K562 (cell line): ENCODE measurements around the gene HEPACAM. TPM values are rescaled to one million over a fixed set of nuclear protein-coding genes. Genes with fewer than 3 reads are reported as not detected.
A peak's percentile ranks its signal among the peaks of the same experiment; 100 is the strongest.

ENCODE experiments used
- ATAC-seq: fragments of 200-7000 bp; cut with Tn5 transposase; 3 replicates; pipeline ENCODE4 v1.9.1; 2020; ENCODE audit warnings: moderate library complexity
- BruUV-seq: library from RNA; stranded (reverse); fragments of 400-500 nt; replicated peaks from 2 replicates; lab custom pipeline; 2021; lab: Mats Ljungman, UMichigan
- CTCF ChIA-PET: fragments of 300-600 bp; formaldehyde crosslinking; extraction: SDS; loops from one replicate; lab custom pipeline; 2021; ENCODE audit warnings: low intra/inter-chr PET ratio; lab: Yijun Ruan, JAX
- POLR2A ChIA-PET: fragments of 300-600, 350-650 bp; sonication (Branson Sonifier 250); formaldehyde crosslinking; extraction: SDS; loops from one replicate; lab custom pipeline; 2021; ENCODE audit warnings: antibody characterized with exemption, inconsistent platforms; lab: Yijun Ruan, JAX
- DNase-seq, 4 experiments: peaks; one replicate each; pipeline versions ENCODE4 v3.0.0 to v3.0.0-alpha.2; 2011 to 2018; ENCODE audit warnings: low spot score in 3 of 4, mixed read lengths in 3 of 4; ENCODE audit errors: extremely low read depth in 1 of 4
- FAIRE-seq: peaks from 2 replicates; lab custom pipeline; 2011; peaks lifted over from hg19 to GRCh38; lab: Jason Lieb, UNC
- H2AFZ ChIP-seq: 2 replicates; pipeline ENCODE4 v1.6.0; 2011; ENCODE audit warnings: low read depth, low read length, control low read depth, inconsistent platforms
- H3K27ac ChIP-seq: fragments of 200-600 bp; 3 replicates; pipeline ENCODE4 v1.8.0; 2011; ENCODE audit warnings: low read depth, mild to moderate bottlenecking, control low read depth, inconsistent platforms, low read length, moderate library complexity, mixed read lengths; ENCODE audit errors: extremely low read depth
- H3K27me3 ChIP-seq, 2 experiments: fragments of 300-600 bp in 1 of 2; 2 replicates in 1 of 2; 3 replicates in 1 of 2; pipeline versions ENCODE4 v1.6.0 to v1.8.0; 2011; ENCODE audit warnings: inconsistent platforms in 2 of 2, low read length in 2 of 2, mild to moderate bottlenecking in 1 of 2, mixed read lengths in 1 of 2, moderate library complexity in 1 of 2; ENCODE audit not compliant: control insufficient read depth in 2 of 2, insufficient read depth in 2 of 2
- H3K36me3 ChIP-seq: fragments of 300-600 bp; 3 replicates; pipeline ENCODE4 v1.8.0; 2011; ENCODE audit warnings: mild to moderate bottlenecking, low read length, inconsistent platforms; ENCODE audit not compliant: control insufficient read depth, insufficient read depth
- H3K4me1 ChIP-seq, 2 experiments: fragments of 200-600 bp in 1 of 2; replicated peaks in 1 of 2; 2 replicates in 1 of 2; 3 replicates in 1 of 2; pipeline versions ENCODE4 v1.5.1 to v1.8.0; 2011; ENCODE audit warnings: inconsistent platforms in 2 of 2, low read length in 2 of 2, mild to moderate bottlenecking in 1 of 2, mixed read lengths in 1 of 2, moderate library complexity in 1 of 2; ENCODE audit not compliant: control insufficient read depth in 2 of 2, insufficient read depth in 2 of 2
- H3K4me2 ChIP-seq: 2 replicates; pipeline ENCODE4 v1.6.1; 2011; ENCODE audit warnings: low read length, control low read depth, inconsistent platforms, mixed read lengths; ENCODE audit not compliant: insufficient read depth
- H3K4me3 ChIP-seq: fragments of 200-600 bp; sonication (generic), shearing (Covaris generic); 2 replicates; pipeline ENCODE4 v1.5.1; 2016; ENCODE audit warnings: control low read depth, inconsistent platforms
- H3K79me2 ChIP-seq: fragments of 200-600 bp; 3 replicates; pipeline ENCODE4 v1.8.0; 2011; ENCODE audit warnings: low read length, inconsistent platforms; ENCODE audit not compliant: control insufficient read depth, insufficient read depth
- H3K9ac ChIP-seq, 2 experiments: 2 replicates each; pipeline versions ENCODE4 v1.6.0 to v1.6.1; 2011; ENCODE audit warnings: low read depth in 2 of 2, low read length in 2 of 2, control low read depth in 1 of 2, inconsistent platforms in 1 of 2, mild to moderate bottlenecking in 1 of 2, mixed read lengths in 1 of 2; ENCODE audit not compliant: insufficient read depth in 1 of 2
- H3K9me1 ChIP-seq: one replicate; pipeline ENCODE4 v1.6.0; 2011; ENCODE audit warnings: inconsistent platforms, mild to moderate bottlenecking, low read length, moderate library complexity; ENCODE audit not compliant: control insufficient read depth, insufficient read depth
- H3K9me3 ChIP-seq: replicated peaks from 2 replicates; pipeline ENCODE4 v1.5.1; 2011; ENCODE audit warnings: low read depth, low read length, inconsistent platforms; ENCODE audit not compliant: control insufficient read depth, insufficient read depth
- H4K20me1 ChIP-seq: replicated peaks from 2 replicates; pipeline ENCODE4 v1.6.1; 2011; ENCODE audit warnings: low read length, inconsistent platforms, mixed read lengths; ENCODE audit not compliant: control insufficient read depth, insufficient read depth
- BRCA1 ChIP-seq, 2 experiments: fragments of 450-650 bp in 1 of 2; sonication (generic) in 1 of 2; formaldehyde crosslinking in 1 of 2; IDR thresholded peaks; 2 replicates each; pipeline versions ENCODE4 v1.5.0 to v1.6.1; 2017 to 2020; ENCODE audit warnings: mild to moderate bottlenecking in 1 of 2, missing genetic modification reagents in 1 of 2
- E2F1 ChIP-seq: sonication (generic); formaldehyde crosslinking; IDR thresholded peaks from 2 replicates; pipeline ENCODE4 v1.8.1; 2023; ENCODE audit warnings: mild to moderate bottlenecking, missing genetic modification reagents, moderate library complexity
- EGR1 ChIP-seq: fragments of 450-650 bp; conservative IDR thresholded peaks from 2 replicates; pipeline ENCODE4 v1.6.1; 2017; ENCODE audit warnings: mild to moderate bottlenecking
- MAFG ChIP-seq: fragments of 450-650 bp; conservative IDR thresholded peaks from 2 replicates; pipeline ENCODE4 v1.6.1; 2016; ENCODE audit warnings: missing genetic modification characterization, missing compliant biosample characterization
- MBD1 ChIP-seq: fragments of 250-450 bp; sonication (Bioruptor Pico); IDR thresholded peaks from 2 replicates; pipeline ENCODE4 v1.8.0; 2022; ENCODE audit warnings: inconsistent platforms
- RAD21 ChIP-seq, 2 experiments: fragments of 250-450 bp in 1 of 2; fragments of 450-650 bp in 1 of 2; sonication (Bioruptor Pico) in 1 of 2; formaldehyde crosslinking in 1 of 2; IDR thresholded peaks in 1 of 2; conservative IDR thresholded peaks in 1 of 2; 2 replicates each; pipeline versions ENCODE4 v1.4.0 to v1.8.0; 2020 to 2022; ENCODE audit warnings: mild to moderate bottlenecking in 2 of 2, moderate library complexity in 1 of 2
- XRCC5 ChIP-seq: fragments of 200-400 bp; formaldehyde crosslinking; IDR thresholded peaks from 2 replicates; pipeline ENCODE4 v1.6.1; 2017; ENCODE audit warnings: low read depth, mild to moderate bottlenecking, low read length
- ZNF76 ChIP-seq: fragments of 250-450 bp; sonication (Bioruptor Pico); IDR thresholded peaks from 2 replicates; pipeline ENCODE4 v1.4.0; 2020; ENCODE audit warnings: mild to moderate bottlenecking, moderate library complexity, borderline replicate concordance
- ZNF778 ChIP-seq: fragments of 450-650 bp; formaldehyde crosslinking; IDR thresholded peaks from 2 replicates; pipeline ENCODE4 v1.4.0; 2020; ENCODE audit warnings: mild to moderate bottlenecking, moderate library complexity
- WGBS: fragments of 100-300 bp; shearing (Covaris generic); methylation state at CpG from one replicate; pipeline ENCODE4 v1.1.6; 2016; ENCODE audit warnings: low coverage, mixed read lengths; ENCODE audit not compliant: insufficient coverage; ENCODE audit errors: missing lambda C conversion rate; 5-methylcytosine and 5-hydroxymethylcytosine counted together
- in situ Hi-C: fragments of 300-500 bp; cut with MboI; formaldehyde crosslinking; loops from 4 replicates; pipeline ENCODE4 v1.15.0; 2018; ENCODE audit warnings: inconsistent platforms, mixed read lengths
- intact Hi-C: fragments of 100-400 bp; cut with micrococcal nuclease; formaldehyde crosslinking; loops from 2 replicates; pipeline ENCODE4 v1.14.2; 2022
- polyA plus RNA-seq, 8 experiments: library from polyadenylated mRNA; depleted of rRNA in 4 of 8; stranded (reverse) in 5 of 8; unstranded in 3 of 8; fragments of >200 nt; fragmentation: Nextera tagmentation in 2 of 8; fragmentation: Illumina TruSeq in 1 of 8; extraction: Ambion mirVana in 2 of 8; extraction: Trizol in 1 of 8; gene quantifications; 2 replicates each; pipeline versions ENCODE4 v1.2.1 to v1.2.3, GENCODE V29; 2011 to 2014; ENCODE audit warnings: inconsistent platforms in 1 of 8, missing spikeins in 1 of 8
- total RNA-seq, 7 experiments: library from RNA; depleted of rRNA in 6 of 7; stranded (reverse); fragments of >200 nt in 6 of 7; fragmentation: Illumina TruSeq in 2 of 7; extraction: Trizol in 2 of 7; gene quantifications; 2 replicates each; pipeline versions ENCODE4 v1.2.1 to v1.2.3, GENCODE V29; 2011 to 2021; ENCODE audit warnings: low replicate concordance in 1 of 7
- TF ChIP-seq, protein P1 (sequence below): sonication (generic); formaldehyde crosslinking; IDR thresholded peaks from 2 replicates; pipeline ENCODE4 v1.8.0; 2022; ENCODE audit warnings: missing genetic modification reagents, mild to moderate bottlenecking, borderline replicate concordance

HEPACAM gene
- total and polyA plus RNA-seq, 9 of the 15 experiments (the other 6 are each of a cell fraction or from before 2014, with no cell fraction given), result not detected

DNA sequence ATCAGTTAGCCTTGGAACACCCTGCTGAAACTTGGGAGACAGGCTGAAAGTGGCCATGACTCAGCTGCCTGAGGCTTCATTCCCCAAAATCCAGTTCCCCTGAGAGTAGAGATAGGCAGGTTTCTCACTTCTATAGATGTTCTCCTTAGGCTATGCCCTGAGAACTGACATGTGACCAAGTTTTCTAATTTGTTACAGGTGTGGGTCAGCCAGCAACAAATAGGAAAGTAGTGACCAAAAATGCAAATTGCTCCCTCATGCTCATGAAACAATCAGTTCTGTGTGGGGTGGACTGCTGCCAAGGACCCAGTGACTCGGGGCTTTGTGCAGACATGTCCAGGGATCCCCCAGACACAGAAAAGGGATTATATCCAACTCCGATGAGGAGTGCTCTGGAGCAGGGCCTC is 10.9 kb upstream of the HEPACAM start:
- H3K27me3 ChIP-seq, result peaks cover 2 to 21% of the 10 kb centered on the region in 2 experiments; a peak in 3 of 5 replicates
- POLR2A ChIA-PET, result interaction anchor here (0.6 kb wide), 1 partner anchor 440 kb away, joined by 3 read pairs; no protein-coding TSS in a partner anchor
- DNase-seq (no peak), FAIRE-seq (no peak), ATAC-seq (no peak)
- H4K20me1 ChIP-seq, result no peaks in the 10 kb centered on the region
- H3K9me1 ChIP-seq, result no peaks in the 10 kb centered on the region
- H3K4me1 ChIP-seq, result no peaks in the 10 kb centered on the region
- TF ChIP-seq MAFG (tag), result 0 out of 2 replicates have a peak, but pooled peaks have one; percentile 16
- TF ChIP-seq RAD21 (CRISPR knock-in tag; conservative IDR thresholded peaks at IDR 0.05 in 1 of 2, IDR thresholded peaks at IDR 0.05 in 1 of 2), result no peak
- no TSS peak for BruUV-seq
- no peak overlapping the region for H3K4me3 ChIP-seq
- 0% methylated on average over 2 of the region's 2 CpGs for WGBS
- no peak overlapping the region for H2AFZ ChIP-seq
- no peak overlapping the region for H3K4me2 ChIP-seq
- H3K79me2 ChIP-seq, result no peaks in the 10 kb centered on the region
- no peak overlapping the region for H3K27ac ChIP-seq
- in situ Hi-C loops (no loop called here), intact Hi-C loops (no loop called here)
- H3K9ac ChIP-seq, result no peak overlapping the region
- no peaks in the 10 kb centered on the region for H3K9me3 ChIP-seq
- no peaks in the 10 kb centered on the region for H3K36me3 ChIP-seq
- CTCF ChIA-PET, result no interaction called here

- FAIRE-seq (no peak), ATAC-seq (no peak), DNase-seq (no peak)
- in situ Hi-C loops, result no loop called here
- H4K20me1 ChIP-seq, result no peaks in the 10 kb centered on the region
- H3K36me3 ChIP-seq, result no peaks in the 10 kb centered on the region
- intact Hi-C loops, result no loop called here
- no peak overlapping the region for H2AFZ ChIP-seq
- H3K27me3 ChIP-seq, result peaks cover 2 to 23% of the 10 kb centered on the region in 2 experiments; a peak in 3 of 5 replicates
- BruUV-seq, result no TSS peak
- no peaks in the 10 kb centered on the region for H3K9me1 ChIP-seq
- WGBS, result 3% methylated on average over 6 of the region's 6 CpGs
- ChIA-PET CTCF (no interaction called here), POLR2A (no interaction called here)
- no peaks in the 10 kb centered on the region for H3K9me3 ChIP-seq
- no peak overlapping the region for H3K4me3 ChIP-seq
- H3K27ac ChIP-seq, result no peak overlapping the region
- H3K79me2 ChIP-seq, result no peaks in the 10 kb centered on the region
- H3K4me2 ChIP-seq, result no peak overlapping the region
- H3K9ac ChIP-seq, result no peak overlapping the region
- H3K4me1 ChIP-seq, result no peaks in the 10 kb centered on the region
- TF ChIP-seq ZNF778 (CRISPR knock-in tag) (no peak), EGR1 (no peak), BRCA1 (IDR thresholded peaks at IDR 0.05) (no peak), BRCA1 (CRISPR knock-in tag; IDR thresholded peaks at IDR 0.05) (no peak), MBD1 (CRISPR knock-in tag) (no peak), E2F1 (CRISPR knock-in tag) (no peak), XRCC5 (no peak), ZNF76 (CRISPR knock-in tag) (no peak)
- TF ChIP-seq, protein P1, sequence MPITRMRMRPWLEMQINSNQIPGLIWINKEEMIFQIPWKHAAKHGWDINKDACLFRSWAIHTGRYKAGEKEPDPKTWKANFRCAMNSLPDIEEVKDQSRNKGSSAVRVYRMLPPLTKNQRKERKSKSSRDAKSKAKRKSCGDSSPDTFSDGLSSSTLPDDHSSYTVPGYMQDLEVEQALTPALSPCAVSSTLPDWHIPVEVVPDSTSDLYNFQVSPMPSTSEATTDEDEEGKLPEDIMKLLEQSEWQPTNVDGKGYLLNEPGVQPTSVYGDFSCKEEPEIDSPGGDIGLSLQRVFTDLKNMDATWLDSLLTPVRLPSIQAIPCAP (CRISPR knock-in tag), result no peak
These were observed 10.0 kb upstream of the HEPACAM start for GRCh38 chr11:124945826-124946225.
